ENCODE measurements around the gene PDE4D. TPM values are rescaled to one million over a fixed set of nuclear protein-coding genes. Genes with fewer than 3 reads are reported as not detected.

PDE4D gene
- polyA plus RNA-seq, 3 donors = 20.8 to 22.7 (median 21.8) TPM

- no peak for DNase-seq (ENCODE audit: low read depth in 3 of 3, low spot score in 2 of 3)
These were observed 757.0 kb downstream of the PDE4D start for GRCh38 chr5:59136549-59136948.

GRCh38 chr5:59134471-59135163, 758.9 kb downstream of the PDE4D start:
- no peak for DNase-seq (ENCODE audit: low read depth in 3 of 3, low spot score in 2 of 3)

- no peak for DNase-seq (ENCODE audit: low read depth in 3 of 3, low spot score in 2 of 3)
These were observed 759.7 kb downstream of the PDE4D start for GRCh38 chr5:59133764-59134261.

- no peak for DNase-seq (ENCODE audit: low read depth in 3 of 3, low spot score in 2 of 3)
These were observed 761.4 kb downstream of the PDE4D start for GRCh38 chr5:59132131-59132530.

GRCh38 chr5:59130431-59130830, 763.1 kb downstream of the PDE4D start:
- no peak for DNase-seq (ENCODE audit: low read depth in 3 of 3, low spot score in 2 of 3)

GRCh38 chr5:59128646-59129290, 764.8 kb downstream of the PDE4D start:
- DNase-seq (ENCODE audit: low read depth in 3 of 3, low spot score in 2 of 3) = no peak

- no peak for DNase-seq (ENCODE audit: low read depth in 3 of 3, low spot score in 2 of 3)
These were observed 766.6 kb downstream of the PDE4D start for GRCh38 chr5:59126708-59127573.

GRCh38 chr5:59126016-59126707, 767.4 kb downstream of the PDE4D start:
- DNase-seq (ENCODE audit: low read depth in 3 of 3, low spot score in 2 of 3) = no peak

- no peak for DNase-seq (ENCODE audit: low read depth in 3 of 3, low spot score in 2 of 3)
These were observed 768.2 kb downstream of the PDE4D start for GRCh38 chr5:59125011-59125961.

GRCh38 chr5:59123595-59124561, 769.6 kb downstream of the PDE4D start:
- DNase-seq (ENCODE audit: low read depth in 3 of 3, low spot score in 2 of 3) = no peak

- DNase-seq (ENCODE audit: low read depth in 3 of 3, low spot score in 2 of 3) = no peak
These were observed 774.0 kb downstream of the PDE4D start for GRCh38 chr5:59119480-59119879.

GRCh38 chr5:59117320-59117719, 776.2 kb downstream of the PDE4D start:
- no peak for DNase-seq (ENCODE audit: low read depth in 3 of 3, low spot score in 2 of 3)

- DNase-seq (ENCODE audit: low read depth in 3 of 3, low spot score in 2 of 3) = no peak
These were observed 777.2 kb downstream of the PDE4D start for GRCh38 chr5:59116231-59116865.

GRCh38 chr5:59115345-59115744, 778.2 kb downstream of the PDE4D start:
- DNase-seq (ENCODE audit: low read depth in 3 of 3, low spot score in 2 of 3) = no peak

GRCh38 chr5:59109383-59109782, 784.1 kb downstream of the PDE4D start:
- DNase-seq (ENCODE audit: low read depth in 3 of 3, low spot score in 2 of 3) = no peak

- no peak for DNase-seq (ENCODE audit: low read depth in 3 of 3, low spot score in 2 of 3)
These were observed 785.8 kb downstream of the PDE4D start for GRCh38 chr5:59107692-59108091.

GRCh38 chr5:59104400-59105127, 789.0 kb downstream of the PDE4D start:
- DNase-seq (ENCODE audit: low read depth in 3 of 3, low spot score in 2 of 3) = no peak
